GM19395 (cell line): ENCODE data around the gene SLC25A14.
"Not testable (repeated sequence)": the region's sequence is repeated elsewhere in the genome, so short reads cannot be mapped to it uniquely, and the experiment has no call there.

ENCODE experiments used
- ATAC-seq: cut with Tn5 transposase; IDR thresholded peaks from one replicate; pipeline ENCODE4 v1.9.1; 2021; ENCODE audit warnings: mild to moderate bottlenecking, moderate library complexity; ENCODE audit not compliant: unreplicated experiment

The SLC25A14 gene, protein sequence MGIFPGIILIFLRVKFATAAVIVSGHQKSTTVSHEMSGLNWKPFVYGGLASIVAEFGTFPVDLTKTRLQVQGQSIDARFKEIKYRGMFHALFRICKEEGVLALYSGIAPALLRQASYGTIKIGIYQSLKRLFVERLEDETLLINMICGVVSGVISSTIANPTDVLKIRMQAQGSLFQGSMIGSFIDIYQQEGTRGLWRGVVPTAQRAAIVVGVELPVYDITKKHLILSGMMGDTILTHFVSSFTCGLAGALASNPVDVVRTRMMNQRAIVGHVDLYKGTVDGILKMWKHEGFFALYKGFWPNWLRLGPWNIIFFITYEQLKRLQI

DNA sequence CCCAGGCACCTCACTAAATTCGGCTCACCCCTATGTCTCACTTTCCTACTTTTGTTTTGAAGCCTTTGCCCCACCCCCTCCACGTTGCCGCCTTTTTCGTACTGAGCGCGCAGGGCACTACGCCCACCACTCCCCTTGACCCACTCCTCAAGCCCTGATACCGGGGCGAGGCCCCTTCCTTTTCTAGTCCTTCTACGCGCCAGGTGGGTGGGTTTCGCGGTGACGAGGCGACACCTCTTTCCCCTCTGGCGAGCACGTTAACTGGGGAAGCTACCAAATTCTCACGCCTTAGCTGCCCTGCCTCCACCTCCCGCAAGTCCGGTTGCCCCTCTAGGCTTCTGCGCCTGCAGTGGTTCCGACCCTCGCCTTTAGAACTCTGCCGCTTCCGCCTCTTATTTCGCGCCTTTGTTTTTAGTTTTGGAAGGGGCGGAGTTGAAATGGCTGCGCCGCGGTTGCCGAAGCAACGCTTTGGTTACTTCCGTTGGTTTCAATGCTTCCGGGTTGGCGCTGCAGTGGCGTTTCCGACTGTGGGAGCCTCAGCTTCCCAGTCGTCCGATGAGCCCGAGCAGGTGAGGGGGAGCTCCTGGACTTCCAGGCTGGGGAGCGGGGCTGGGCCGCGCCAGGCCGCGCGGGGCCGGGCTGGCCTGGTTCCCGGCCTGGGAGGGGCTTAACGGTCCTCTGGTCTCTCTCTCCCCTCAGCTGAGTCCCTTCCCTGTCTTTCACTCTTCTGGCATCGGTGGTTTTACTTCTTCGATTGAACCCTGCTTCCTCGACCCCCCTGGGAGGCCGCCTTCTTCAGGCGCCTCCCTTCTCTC, at the start of gene SLC25A14:
TSS of gene SLC25A14 (plus strand) at position 512 of the 815 bp plus-strand sequence. CDS start 360 bp downstream, outside the sequence.
- peak; percentile 97 for ATAC-seq

DNA sequence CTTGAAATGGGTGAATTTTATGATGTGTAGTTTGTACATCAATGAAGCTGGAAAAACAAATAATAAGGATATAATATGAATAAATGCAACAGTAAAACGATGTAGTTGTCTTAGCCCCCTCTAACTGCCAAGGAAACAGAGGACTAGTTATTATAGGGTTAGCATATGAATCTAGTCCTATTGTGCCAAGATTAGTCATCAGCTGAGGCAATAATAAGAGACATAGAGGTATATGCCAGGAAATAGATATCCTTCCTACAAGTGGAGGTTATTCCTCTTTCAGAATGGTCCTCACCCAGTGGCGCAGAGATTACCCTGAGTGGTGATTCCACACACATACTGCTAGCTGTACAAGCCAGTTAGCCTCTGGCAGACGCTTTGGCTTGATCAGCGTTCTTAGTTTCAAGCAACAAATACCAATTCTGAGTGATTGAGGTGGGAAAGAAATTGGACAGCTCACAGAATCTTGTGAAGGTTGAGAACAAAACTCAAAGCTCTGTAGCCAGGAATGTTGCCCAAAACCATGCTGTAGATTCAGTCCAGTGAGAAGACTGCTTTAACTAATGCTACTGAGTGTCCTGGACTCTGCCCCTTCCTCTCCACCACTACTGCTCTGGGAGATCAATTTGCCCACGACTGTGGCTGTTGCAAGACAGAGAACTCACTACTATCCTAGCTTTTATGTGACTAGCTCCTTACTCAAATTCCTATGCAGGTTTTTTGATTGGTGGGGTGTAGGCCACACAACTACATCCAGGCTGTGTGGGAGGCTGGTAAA, 44.0 kb upstream of the SLC25A14 start:
- ATAC-seq: no peak

DNA sequence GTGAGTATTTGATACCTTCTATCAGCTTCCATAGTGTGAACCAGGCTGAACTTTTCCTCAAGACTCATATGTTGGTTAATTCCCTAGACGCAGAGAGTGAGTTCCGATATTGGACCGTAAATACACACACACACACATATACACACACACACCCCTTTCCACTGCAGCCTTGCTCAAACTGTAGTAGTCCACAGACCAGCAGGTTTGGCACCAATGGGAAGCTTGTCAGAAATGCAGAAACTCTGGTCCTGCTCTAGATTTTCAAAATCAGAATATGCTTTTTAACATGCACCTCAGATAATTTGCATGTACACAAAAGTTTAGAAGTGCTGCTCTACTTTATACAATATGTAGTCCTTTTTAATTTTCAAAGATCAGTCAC, 43.4 kb upstream of the SLC25A14 start:
- no peak for ATAC-seq

DNA sequence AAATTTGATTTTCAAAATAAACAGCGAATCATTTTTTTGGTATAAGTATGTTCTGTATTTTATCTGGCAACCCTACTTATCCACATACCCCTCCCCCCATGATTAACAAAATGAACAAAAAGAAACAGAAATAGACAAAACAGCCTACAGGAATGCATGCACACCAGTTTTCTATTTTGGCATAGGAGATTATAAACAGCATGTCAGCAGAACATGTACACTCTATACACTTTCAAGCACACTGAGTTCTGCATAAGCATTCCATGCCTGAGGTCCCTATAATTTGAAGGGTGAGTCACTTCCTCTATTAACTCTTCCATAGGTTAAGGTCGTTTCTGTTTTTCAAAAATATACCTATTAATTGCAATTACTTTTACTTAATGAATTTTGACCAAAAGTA, 43.0 kb upstream of the SLC25A14 start:
- no peak for ATAC-seq

DNA sequence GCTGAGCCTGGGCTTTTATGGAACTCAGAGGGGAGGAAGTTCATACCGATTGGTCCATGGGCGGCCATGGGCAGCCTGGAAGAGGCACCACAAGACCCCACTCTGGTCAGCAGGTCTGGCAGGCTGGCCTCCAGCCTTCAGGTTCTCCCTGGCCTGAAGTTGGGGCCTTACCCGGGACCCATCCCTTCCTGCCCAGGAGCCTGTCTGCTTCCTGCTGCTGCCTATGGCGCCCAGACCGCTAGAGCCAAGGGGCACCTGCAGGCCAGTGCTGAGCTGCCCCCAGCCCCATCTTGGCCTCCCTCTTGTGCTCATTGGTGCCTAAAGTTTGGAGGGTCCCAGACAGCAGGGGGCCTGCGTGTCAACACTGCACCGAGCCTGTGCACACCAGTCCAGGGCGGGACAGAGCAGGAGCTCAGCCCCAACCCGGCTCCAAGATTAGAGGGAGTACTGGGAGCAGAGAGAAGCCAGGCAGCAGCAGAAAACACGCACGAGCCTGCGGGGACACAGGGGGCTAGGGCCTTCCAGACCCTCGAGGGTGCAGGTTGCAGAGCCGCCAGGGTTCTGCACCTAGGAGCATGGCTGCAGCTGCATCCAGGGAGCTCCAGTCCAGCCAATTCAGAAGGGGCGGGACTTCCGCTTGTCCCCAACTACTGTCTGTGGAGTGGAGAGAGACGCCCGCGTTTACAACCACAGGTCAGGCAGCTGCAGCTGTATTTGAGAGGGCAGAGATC, 40.3 kb upstream of the SLC25A14 start:
- ATAC-seq: no peak

DNA sequence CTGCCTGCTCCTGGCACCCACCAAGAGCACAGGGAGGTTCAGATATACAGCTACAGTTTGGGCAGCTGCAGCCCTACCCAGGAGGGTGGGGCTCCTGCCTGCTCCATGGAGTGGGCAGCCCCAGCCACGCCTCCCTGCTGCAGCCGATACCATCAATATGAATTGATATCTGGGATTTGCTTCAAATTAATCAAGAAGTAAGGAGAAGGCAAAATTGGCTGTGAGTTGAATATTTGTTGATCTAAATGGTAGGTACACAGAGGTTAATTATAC, 39.8 kb upstream of the SLC25A14 start:
- ATAC-seq: no peak

DNA sequence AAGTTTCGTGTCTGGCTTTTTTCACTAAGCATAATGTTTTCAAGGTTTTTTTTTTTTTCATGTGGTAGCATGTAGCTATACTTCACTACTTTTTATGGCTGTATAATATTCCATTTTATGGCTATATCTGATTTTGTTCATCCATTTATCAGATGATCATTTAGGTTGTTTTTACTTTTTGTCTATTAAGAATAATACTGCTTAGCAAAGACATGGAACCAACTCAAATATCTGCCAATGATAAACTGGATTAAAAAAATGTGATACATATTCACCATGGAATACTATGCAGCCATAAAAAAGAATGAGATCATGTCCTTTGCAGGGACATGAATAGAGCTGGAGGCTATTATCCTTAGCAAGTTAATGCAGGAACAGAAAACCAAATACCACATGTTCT, 38.3 kb upstream of the SLC25A14 start:
- ATAC-seq: no peak

DNA sequence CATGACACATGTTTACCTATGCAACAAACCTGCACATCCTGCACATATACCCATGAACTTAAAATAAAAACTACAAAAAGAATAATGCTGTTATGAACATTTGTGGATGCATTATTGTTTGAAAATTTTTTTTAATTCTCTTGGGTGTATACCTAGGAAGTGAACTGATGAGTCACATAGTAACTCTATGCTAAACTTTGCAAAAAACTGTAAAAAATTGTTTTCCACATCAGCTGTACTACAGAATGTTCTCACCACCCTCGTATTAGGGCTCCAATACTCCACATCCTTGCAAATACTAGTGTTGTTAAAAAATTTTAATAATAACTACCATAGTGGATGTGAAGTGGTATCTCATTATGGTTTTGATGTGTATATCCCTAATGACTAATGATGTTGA, 37.7 kb upstream of the SLC25A14 start:
- no peak for ATAC-seq

DNA sequence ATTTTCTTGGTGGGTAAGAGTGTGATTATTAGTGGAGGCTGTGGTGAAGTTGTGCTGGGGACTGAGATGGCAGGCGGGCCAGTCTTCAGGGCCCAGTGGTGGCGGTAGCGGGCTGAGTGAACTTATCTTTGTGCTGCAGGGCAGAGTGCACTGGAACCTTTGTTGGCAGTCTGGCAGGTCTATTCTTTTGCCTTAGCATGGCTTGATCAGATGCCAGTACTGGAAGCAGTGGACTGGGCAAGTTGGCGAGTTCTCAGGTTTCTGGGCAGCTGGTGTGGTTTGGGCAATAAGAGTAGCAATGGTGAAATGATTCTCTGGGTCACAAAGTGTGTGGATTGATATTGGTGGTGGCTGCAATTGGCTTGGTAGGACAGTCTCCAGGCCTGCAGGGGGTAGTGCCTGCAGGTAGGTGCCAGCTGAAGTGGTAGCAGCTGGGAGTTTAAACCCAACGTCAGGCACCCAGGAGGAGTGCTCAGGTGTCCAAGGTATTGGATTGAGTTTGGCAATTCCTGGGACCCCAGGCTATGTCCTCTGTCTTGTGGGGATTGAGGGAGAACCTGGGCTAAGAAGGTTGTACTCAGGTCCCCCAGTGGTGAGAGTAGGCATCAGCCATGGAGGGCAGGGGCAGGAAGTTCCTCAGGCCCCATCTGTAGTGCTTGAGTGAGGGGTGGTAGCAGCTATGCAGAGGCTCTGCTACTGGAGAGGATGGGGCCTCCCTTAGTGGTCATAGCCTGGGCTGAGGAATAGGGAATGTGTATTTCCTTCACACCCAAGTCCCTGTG, 34.9 kb upstream of the SLC25A14 start:
- ATAC-seq: no peak

DNA sequence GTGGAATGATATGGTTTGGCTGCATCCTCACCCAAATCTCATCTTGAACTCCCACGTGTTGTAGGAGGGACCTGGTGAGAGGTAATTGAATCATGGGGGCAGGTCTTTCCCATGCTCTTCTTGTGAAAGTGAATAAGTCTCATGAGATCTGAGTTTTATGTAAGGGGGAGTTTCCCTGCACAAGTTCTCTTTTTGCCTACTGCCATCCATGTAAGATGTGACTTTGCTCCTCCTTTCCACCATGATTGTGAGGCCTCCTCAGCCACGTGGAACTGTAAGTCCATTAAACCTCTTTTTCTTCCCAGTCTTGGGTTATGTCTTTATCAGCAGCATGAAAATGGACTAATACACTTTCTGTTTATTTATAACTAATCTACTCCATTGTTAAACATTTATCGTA, 19.8 kb upstream of the SLC25A14 start:
- not testable (repeated sequence) for ATAC-seq

DNA sequence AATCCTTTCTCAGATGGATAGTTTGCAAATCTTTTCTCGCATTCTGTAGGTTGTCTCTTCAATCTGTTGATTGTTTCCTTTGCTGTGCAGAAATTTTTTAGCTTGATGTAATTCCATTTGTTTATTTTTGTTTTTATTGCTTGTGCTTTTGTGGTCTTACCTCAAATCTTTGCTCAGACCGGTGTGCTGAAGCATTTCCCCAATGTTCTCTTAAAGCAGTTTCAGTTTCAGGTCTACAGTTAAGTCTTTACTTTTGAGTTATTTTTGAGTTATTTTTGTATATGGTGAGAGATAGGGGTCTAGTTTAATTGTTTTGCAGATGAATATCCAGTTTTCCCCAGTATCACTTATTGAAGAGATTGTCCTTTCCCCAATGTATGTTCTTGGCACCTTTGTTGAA, 18.2 kb upstream of the SLC25A14 start:
- no peak for ATAC-seq

DNA sequence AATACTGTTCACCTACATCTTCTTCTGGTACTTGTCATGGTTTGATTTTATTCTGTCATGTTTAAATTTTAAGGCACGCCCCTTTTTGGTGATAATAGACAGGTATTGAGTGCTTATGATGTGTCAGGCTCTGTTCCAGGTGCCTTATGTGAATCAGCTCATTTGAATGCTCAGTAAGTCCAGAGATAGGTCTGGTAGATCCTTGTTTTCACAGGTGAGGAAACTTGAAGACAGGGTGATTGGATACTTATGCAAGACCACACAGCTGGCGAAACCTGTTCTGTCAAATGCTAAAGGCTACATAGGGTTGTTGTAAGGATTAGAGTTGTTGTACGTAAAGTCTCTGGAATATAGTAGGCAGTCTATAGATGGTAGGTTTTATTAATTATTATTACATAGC, 9.6 kb upstream of the SLC25A14 start:
- no peak for ATAC-seq

DNA sequence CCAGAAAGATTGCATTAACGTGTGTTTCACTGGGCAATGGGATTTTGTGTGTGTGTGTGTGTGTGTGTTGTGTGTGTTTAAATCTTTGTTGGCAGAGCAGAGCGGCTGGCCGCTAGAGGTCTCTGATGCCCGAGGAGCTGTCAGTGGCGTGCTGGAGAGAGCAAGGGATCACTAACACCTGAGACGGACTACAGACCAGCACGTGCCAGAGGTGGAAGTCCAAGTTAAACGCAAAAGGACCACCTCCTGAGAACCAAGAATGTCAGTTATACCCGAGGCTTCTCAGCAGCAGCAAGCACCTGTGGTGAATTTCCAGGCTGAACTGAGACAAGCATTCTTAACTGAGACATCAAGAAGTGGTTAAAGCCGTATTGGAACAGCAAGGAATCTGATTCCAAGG, 9.0 kb upstream of the SLC25A14 start:
- ATAC-seq: peak; percentile 78

DNA sequence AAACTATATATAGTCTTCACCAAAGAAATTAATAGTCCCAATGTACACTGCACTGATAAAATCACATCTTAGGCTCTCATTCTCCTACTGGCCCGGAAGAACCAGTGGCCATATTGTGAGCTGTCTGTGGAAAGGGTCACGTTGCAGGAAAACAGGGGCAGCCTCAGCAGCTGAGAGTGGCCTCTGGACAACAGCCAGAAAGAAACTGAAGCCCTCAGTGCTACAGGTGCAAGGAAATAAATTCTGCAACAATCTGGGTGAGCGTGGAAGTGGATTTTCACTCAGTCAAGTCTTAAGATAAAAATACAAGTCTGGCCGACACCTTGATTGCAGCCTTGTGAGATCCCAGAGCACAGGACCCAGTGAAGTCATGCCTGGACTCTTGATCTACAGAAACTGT, 3.2 kb upstream of the SLC25A14 start:
- ATAC-seq: no peak

DNA sequence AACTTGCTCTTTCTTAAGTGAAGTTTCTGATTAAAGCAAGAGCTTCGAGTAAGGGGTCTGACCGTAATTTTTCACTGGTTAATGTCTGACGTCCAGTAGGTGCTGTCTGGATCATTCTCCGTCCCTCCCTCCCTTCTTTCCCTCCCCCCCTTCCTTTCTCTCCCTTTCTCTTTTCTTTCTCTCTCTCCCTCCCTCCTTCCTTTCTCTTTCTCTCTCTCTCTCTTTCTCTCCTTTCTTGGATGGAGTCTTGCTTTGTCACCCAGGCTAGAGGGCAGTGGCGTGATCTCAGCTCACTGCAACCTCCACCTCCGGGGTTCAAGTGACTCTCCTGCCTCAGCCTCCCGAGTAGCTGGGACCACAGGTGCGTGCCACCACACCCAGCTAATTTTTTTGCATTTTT, 850 bp upstream of the SLC25A14 start:
- not testable (repeated sequence) for ATAC-seq

DNA sequence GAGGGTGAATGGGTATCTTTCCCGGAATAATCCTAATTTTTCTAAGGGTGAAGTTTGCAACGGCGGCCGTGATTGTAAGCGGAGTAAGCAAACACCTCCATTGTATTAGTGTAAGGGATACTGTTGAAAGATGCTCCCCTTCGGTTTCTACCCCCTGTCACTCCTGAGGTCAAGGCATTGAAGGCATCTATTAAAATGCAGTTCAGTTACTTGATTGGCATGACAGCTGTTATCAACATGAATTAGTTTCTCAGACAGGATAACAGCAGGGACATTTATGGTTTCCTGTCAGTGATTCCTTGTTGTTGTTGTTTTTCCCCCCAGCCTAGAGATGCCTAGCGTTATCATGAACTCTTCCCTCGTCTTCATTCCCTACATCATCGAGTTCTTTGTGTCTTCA, 552 bp downstream of the SLC25A14 start:
- ATAC-seq: peak; percentile 7

DNA sequence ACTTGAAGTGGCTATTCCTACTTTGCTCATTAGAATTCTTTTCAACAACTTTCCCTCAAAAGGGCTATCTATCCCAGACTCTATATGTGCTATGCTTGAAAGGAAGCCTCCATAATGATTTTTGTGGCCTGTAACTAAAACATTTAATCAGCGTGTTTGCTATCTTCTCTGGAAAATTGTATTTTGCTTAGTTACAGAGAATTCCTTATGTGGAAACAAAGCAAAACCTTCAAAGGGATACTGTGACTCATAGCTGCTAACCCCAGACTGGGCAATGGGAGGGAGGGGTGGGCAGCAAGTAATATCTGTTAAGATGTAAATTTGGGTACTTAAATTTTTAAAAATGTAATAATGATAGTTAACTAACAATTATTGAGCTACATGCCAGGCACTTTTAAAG, 3.7 kb downstream of the SLC25A14 start:
- ATAC-seq: no peak

DNA sequence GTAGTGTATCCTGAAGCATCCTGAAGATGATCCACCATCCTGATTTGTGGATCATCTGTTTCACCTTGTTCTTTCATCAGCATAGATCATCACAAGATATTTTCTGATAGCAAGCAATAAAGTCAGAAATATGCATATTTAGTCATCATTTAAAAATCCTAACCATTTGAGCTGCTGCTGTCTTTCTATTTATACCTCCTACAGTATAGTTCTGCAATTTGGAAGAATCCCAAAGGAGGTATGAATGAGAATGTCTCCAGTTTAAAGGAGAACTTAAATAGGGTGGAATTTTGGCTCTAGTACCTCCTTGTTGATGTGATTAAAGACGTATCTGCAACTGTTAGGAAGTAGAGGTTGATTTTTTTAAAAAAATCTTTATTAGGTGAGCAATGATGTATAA, 7.6 kb downstream of the SLC25A14 start:
- no peak for ATAC-seq

DNA sequence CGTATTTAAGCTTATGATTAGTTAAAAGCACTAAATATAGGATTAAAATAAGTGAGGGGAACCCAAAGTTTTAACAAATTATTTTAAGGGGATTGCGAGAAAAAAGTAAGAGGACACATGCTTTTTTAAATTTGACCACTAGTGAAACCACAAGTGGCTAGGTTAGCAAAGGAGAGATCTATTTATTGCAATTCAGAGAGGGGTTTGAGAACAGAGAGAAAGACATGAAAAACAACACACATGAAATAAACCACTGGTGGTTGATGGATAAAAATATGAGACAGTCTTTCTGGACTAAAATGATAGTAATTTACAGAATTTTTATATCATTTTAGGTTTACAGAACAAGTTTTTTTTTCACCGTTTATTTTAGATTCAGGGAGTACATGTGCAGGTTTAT, 11.8 kb downstream of the SLC25A14 start:
- ATAC-seq: no peak

DNA sequence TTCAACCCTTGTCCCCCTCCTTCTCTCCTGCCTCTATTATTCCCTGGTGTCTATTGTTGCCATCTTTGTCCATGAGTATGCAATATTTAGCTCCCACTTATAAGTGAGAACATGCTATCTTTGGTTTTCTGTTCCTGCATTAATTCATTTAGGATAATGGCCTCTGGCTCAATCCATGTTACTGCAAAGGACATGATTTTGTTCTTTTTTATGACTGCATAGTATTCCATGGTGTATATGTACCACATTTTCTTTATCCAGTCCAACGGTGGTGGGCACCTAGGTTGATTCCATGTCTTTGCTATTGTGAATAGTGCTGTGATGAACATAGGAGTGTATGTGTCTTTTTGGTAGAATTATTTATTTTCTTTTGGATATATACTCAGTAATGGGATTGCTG, 12.3 kb downstream of the SLC25A14 start:
- ATAC-seq: not testable (repeated sequence)
